Measurements from ENCODE around the gene TSPAN9.

TSPAN9 gene

GRCh38 chr12:3081886-3082285, 4.7 kb downstream of the TSPAN9 start:
- peaks cover 5% of the 10 kb centered on the region for H3K4me1 Mint-ChIP-seq (ENCODE audit: low read depth)
- no peaks in the 10 kb centered on the region for H3K9me3 Mint-ChIP-seq
- peaks cover 8% of the 10 kb centered on the region for H3K27me3 Mint-ChIP-seq
- no peaks in the 10 kb centered on the region for H3K36me3 Mint-ChIP-seq (ENCODE audit: low read depth)
- no peak overlapping the region for H3K4me3 Mint-ChIP-seq
- H3K27ac Mint-ChIP-seq = no peak overlapping the region

- H3K27ac Mint-ChIP-seq = no peak overlapping the region
- H3K27me3 Mint-ChIP-seq = peaks cover 2% of the 10 kb centered on the region
- H3K4me3 Mint-ChIP-seq = no peak overlapping the region
- H3K36me3 Mint-ChIP-seq (ENCODE audit: low read depth) = no peaks in the 10 kb centered on the region
- no peaks in the 10 kb centered on the region for H3K4me1 Mint-ChIP-seq (ENCODE audit: low read depth)
- no peaks in the 10 kb centered on the region for H3K9me3 Mint-ChIP-seq
Observed at GRCh38 chr12:3083241-3083920, 6.2 kb downstream of the TSPAN9 start.

GRCh38 chr12:3083921-3084347, 6.8 kb downstream of the TSPAN9 start:
- no peak overlapping the region for H3K27ac Mint-ChIP-seq
- H3K27me3 Mint-ChIP-seq = no peaks in the 10 kb centered on the region
- H3K9me3 Mint-ChIP-seq = no peaks in the 10 kb centered on the region
- no peaks in the 10 kb centered on the region for H3K4me1 Mint-ChIP-seq (ENCODE audit: low read depth)
- H3K4me3 Mint-ChIP-seq = no peak overlapping the region
- H3K36me3 Mint-ChIP-seq (ENCODE audit: low read depth) = no peaks in the 10 kb centered on the region

GRCh38 chr12:3084742-3085141, 7.6 kb downstream of the TSPAN9 start:
- H3K9me3 Mint-ChIP-seq = no peaks in the 10 kb centered on the region
- no peaks in the 10 kb centered on the region for H3K4me1 Mint-ChIP-seq (ENCODE audit: low read depth)
- H3K27me3 Mint-ChIP-seq = no peaks in the 10 kb centered on the region
- no peak overlapping the region for H3K4me3 Mint-ChIP-seq
- no peak overlapping the region for H3K27ac Mint-ChIP-seq
- H3K36me3 Mint-ChIP-seq (ENCODE audit: low read depth) = no peaks in the 10 kb centered on the region

- Mint-ChIP-seq H3K4me3 (no peak overlapping the region), H3K36me3 (ENCODE audit: low read depth) (no peaks in the 10 kb centered on the region), H3K4me1 (ENCODE audit: low read depth) (no peaks in the 10 kb centered on the region), H3K27ac (no peak overlapping the region), H3K9me3 (no peaks in the 10 kb centered on the region), H3K27me3 (no peaks in the 10 kb centered on the region)
Observed at GRCh38 chr12:3085341-3086139, 8.4 kb downstream of the TSPAN9 start.

- Mint-ChIP-seq H3K4me3 (no peak overlapping the region), H3K36me3 (ENCODE audit: low read depth) (no peaks in the 10 kb centered on the region), H3K4me1 (ENCODE audit: low read depth) (no peaks in the 10 kb centered on the region), H3K9me3 (no peaks in the 10 kb centered on the region), H3K27ac (no peak overlapping the region), H3K27me3 (no peaks in the 10 kb centered on the region)
Observed at GRCh38 chr12:3086211-3086610, 9.0 kb downstream of the TSPAN9 start.

- Mint-ChIP-seq H3K27ac (no peak overlapping the region), H3K9me3 (no peaks in the 10 kb centered on the region), H3K27me3 (no peaks in the 10 kb centered on the region), H3K4me3 (no peak overlapping the region), H3K4me1 (ENCODE audit: low read depth) (no peaks in the 10 kb centered on the region), H3K36me3 (ENCODE audit: low read depth) (no peaks in the 10 kb centered on the region)
Observed at GRCh38 chr12:3086729-3087323, 9.6 kb downstream of the TSPAN9 start.

- no peaks in the 10 kb centered on the region for H3K27me3 Mint-ChIP-seq
- H3K4me3 Mint-ChIP-seq = no peak overlapping the region
- H3K27ac Mint-ChIP-seq = no peak overlapping the region
Observed at GRCh38 chr12:3087758-3088650, 10.8 kb downstream of the TSPAN9 start.

GRCh38 chr12:3089588-3089987, 12.4 kb downstream of the TSPAN9 start:
- Mint-ChIP-seq H3K27me3 (no peaks in the 10 kb centered on the region), H3K4me3 (no peak overlapping the region), H3K27ac (no peak overlapping the region)

More at GRCh38 chr12:3087758-3088650, 10.8 kb downstream of the TSPAN9 start:
- Mint-ChIP-seq H3K36me3 (ENCODE audit: low read depth) (no peaks in the 10 kb centered on the region), H3K9me3 (no peaks in the 10 kb centered on the region), H3K4me1 (ENCODE audit: low read depth) (no peaks in the 10 kb centered on the region)

GRCh38 chr12:3090240-3091037, 13.3 kb downstream of the TSPAN9 start:
- Mint-ChIP-seq H3K27ac (no peak overlapping the region), H3K4me3 (no peak overlapping the region), H3K27me3 (no peaks in the 10 kb centered on the region), H3K4me1 (ENCODE audit: low read depth) (no peaks in the 10 kb centered on the region), H3K9me3 (no peaks in the 10 kb centered on the region), H3K36me3 (ENCODE audit: low read depth) (no peaks in the 10 kb centered on the region)

More at GRCh38 chr12:3089588-3089987, 12.4 kb downstream of the TSPAN9 start:
- Mint-ChIP-seq H3K4me1 (ENCODE audit: low read depth) (no peaks in the 10 kb centered on the region), H3K36me3 (ENCODE audit: low read depth) (no peaks in the 10 kb centered on the region), H3K9me3 (no peaks in the 10 kb centered on the region)

- no peaks in the 10 kb centered on the region for H3K4me1 Mint-ChIP-seq (ENCODE audit: low read depth)
- no peaks in the 10 kb centered on the region for H3K27me3 Mint-ChIP-seq
- H3K9me3 Mint-ChIP-seq = no peaks in the 10 kb centered on the region
- no peak overlapping the region for H3K27ac Mint-ChIP-seq
- H3K4me3 Mint-ChIP-seq = no peak overlapping the region
- H3K36me3 Mint-ChIP-seq (ENCODE audit: low read depth) = no peaks in the 10 kb centered on the region
Observed at GRCh38 chr12:3091038-3091319, 13.8 kb downstream of the TSPAN9 start.

- Mint-ChIP-seq H3K4me3 (no peak overlapping the region), H3K9me3 (no peaks in the 10 kb centered on the region), H3K36me3 (ENCODE audit: low read depth) (no peaks in the 10 kb centered on the region), H3K27me3 (no peaks in the 10 kb centered on the region), H3K27ac (no peak overlapping the region), H3K4me1 (ENCODE audit: low read depth) (no peaks in the 10 kb centered on the region)
Observed at GRCh38 chr12:3091382-3092241, 14.4 kb downstream of the TSPAN9 start.

GRCh38 chr12:3092764-3093163, 15.6 kb downstream of the TSPAN9 start:
- no peaks in the 10 kb centered on the region for H3K27me3 Mint-ChIP-seq
- H3K4me3 Mint-ChIP-seq = no peak overlapping the region
- H3K9me3 Mint-ChIP-seq = no peaks in the 10 kb centered on the region
- H3K36me3 Mint-ChIP-seq (ENCODE audit: low read depth) = no peaks in the 10 kb centered on the region
- no peaks in the 10 kb centered on the region for H3K4me1 Mint-ChIP-seq (ENCODE audit: low read depth)
- H3K27ac Mint-ChIP-seq = no peak overlapping the region

Measured in stimulated activated naive CD8-positive, alpha-beta T cell treated with anti-CD3 and anti-CD28 coated beads, Interleukin-15, Interleukin-2, amounts not matched to agents 100 ng/mL and 50 ng/mL, for 24 hours (primary cell).